SHP77 treated with DMSO at 0.1 percent for 48 hours (cell line): Measurements from ENCODE around the gene CREG1.

Experiments
- DNase-seq: peaks from one replicate; lab custom pipeline; 2025; lab: John Stamatoyannopoulos, UW

The CREG1 gene

DNA sequence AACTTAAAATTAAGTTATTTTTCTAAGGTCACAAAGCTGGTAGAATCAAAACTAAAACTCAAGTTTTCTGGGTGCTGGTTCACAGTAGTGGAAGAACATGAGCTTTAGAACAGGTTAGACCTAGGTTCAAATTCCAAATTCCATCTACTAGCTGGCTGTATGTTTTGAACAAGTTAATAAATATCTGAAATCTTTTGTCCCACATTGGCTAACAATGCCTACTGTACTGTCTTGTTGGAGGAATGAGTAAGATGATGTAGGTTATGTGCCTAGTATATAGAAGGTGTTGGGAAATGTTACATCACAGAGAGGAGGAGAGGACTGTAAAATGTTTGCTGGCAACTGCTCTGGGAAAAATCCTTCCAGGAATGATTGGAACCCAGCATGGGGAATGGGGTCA is 21.2 kb downstream of the CREG1 start:
- DNase-seq = no peak

DNA sequence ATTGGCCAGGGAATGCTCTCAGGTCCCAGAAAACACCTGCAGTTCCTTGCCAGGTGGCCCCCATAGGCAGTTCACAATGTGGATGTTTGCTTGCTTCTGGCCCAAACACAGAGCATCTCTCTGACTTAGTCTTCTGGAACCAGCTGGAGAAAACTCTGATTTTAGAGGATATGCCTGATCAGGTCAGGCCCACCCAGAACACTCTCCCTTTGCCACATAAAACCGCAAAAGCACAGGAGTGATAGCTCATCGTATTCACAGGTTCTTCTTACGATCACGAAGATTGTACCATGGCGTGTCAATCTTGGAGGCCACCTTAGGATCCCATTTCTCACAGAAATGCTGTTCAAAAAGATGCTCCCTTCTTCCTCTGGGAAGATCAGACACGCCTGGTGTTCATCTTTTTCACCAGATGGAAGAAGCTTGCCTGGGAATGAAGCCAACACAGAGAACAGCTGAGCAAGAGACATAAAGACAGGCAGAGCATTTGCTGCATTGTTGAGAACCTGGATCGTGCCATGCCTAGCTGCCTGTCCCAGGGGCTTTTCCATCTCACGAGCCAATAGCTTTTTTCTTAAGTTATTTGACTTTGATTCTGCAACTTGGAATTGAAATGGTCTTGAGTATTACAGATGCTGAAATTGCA is 23.6 kb downstream of the CREG1 start:
- DNase-seq = peak; percentile 52

DNA sequence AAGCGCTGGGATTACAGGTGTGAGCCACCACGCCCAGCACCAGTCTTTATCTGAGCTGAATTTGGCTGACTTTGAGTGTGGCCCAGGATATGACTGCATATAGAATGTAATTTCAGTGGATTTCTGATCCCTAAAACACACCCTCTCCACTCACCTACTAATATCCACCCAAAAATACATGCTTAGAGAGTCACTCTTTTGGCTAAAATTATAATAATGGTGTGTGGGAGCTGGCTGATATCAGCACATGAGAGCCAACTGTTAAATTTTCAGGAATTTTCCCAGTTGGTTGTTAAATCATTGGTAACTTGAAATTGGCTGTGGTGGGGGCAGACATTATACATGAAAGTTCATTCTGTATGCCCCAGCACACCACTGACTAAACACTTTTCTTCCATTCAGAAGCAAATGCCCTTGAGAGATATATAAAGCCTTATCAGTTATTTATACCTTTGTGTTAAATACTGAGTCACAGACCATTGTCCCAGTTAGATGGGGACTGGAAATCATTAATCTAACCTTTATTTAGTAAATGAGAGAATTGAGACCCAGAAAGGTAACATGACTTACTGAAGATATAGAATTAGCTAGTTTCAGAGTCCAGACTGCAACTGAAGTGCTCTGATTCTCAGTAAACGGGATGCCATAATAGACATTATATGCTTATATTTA is 25.4 kb downstream of the CREG1 start:
- DNase-seq = no peak

DNA sequence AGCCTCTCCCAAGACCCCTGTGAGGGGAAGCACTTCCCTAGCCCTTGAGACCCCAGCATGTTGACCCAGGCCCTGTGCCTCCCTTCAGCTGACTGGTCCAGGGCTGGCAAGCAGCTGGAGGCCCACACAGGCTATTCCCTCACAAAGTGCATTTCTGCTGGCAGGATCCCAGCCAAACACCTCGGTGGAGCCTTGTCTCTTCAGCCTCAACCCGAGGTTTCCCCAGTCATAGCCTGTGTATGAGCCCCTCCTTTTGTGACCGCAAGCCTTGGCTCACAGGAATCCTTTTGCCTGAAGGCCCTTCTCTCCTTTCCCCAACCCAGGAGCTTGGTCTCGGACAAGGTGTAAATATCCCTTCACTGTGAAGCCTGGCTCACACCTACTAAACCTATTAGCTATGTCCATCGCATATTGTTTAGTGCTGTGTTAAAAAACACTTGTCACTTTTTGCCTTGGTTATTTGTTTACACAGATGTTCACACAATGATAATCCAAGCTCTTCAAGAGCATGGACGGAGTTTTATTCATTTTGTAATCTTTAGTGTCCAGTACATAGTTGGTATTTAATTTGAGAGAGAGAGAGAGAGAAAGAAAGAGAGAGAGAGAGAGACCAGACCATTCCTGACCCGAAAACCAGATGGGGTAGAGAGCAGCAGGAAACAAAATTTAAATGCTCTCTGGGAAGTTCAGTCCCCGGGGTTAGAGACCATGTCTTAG is 26.7 kb downstream of the CREG1 start:
- DNase-seq = peak; percentile 62

DNA sequence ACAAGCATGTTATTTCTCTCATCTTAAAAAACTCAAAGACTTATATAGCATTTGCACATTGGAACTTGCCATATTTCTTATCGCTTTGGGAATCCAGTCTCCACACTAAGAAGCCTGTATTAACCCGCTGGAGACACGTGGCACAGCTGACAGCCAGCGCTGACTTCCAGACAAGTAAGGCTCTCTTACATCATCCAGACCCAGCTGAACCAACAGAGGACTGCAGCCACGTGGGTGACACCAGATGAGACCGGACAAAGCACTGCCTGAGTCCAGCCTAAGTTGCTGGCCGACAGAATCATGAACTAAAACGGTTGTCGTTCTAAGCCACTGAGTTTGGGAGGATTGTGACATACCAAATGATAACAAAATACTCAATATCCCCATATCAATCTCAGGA is 28.9 kb downstream of the CREG1 start:
- peak; percentile 83 for DNase-seq

DNA sequence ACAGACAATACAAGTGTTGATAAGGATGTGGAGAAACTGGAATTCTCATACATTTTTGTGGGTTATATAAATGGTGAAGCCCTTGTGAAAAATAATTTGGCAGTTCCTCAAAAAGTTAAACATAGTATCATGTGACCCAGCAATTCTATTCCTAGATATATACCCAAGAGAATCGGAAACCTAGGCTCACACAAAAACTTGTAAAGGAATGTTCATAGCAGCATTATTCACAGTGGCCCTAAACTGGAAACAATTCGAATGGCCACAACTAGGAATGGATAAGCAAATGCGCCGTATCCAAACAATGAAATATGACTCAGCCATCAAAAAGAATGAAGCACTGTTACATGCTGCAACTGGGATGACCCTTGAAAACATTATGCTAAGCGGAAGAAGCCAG is 31.3 kb downstream of the CREG1 start:
- no peak for DNase-seq

DNA sequence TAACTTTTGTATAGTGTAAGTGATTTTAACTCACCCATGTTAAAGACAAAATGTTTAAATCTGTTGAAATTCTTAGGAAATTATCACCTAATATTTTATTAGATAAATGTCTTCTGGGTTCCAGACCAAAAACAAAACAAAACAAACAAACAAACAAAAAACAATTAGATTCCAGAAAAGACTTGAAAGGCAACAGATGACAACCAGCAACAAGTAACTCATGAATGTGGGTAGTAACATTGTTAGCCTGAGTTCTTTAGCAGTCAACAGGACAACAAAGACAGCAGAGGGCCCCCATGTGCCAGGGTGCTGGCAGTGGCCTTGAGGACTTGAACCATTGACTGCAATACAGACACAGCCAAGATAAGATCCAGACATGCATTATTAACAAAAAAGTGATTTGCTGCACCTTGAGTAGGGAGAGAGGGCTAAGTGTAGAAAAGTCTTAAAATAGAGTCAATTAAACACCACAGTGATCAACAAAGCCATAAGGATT is 32.8 kb downstream of the CREG1 start:
- no peak for DNase-seq

DNA sequence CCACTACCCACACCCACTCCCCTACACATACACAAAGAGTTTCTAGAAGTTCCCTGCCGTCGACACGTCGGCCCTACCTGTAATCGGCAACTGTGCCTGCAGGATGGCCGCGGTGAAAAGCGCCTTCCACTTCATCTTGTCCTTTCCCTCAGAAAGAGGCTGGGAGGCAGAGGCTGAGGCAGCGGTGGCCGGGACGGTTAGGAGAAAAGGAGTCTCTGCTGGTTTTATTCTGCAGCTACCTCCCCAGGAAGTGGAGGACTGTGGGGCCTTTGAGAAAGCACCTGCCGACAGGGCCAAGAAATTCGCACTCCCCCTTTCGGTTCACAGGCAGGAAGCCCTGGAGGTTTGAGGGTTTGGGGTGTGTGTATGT is 35.2 kb downstream of the CREG1 start, which contains the start of gene CD247:
Gene CD247, minus strand, starts transcription at position 199 of the 370 bp plus-strand sequence. Its CDS starts 64 bp downstream, at position 135.
- no peak for DNase-seq

DNA sequence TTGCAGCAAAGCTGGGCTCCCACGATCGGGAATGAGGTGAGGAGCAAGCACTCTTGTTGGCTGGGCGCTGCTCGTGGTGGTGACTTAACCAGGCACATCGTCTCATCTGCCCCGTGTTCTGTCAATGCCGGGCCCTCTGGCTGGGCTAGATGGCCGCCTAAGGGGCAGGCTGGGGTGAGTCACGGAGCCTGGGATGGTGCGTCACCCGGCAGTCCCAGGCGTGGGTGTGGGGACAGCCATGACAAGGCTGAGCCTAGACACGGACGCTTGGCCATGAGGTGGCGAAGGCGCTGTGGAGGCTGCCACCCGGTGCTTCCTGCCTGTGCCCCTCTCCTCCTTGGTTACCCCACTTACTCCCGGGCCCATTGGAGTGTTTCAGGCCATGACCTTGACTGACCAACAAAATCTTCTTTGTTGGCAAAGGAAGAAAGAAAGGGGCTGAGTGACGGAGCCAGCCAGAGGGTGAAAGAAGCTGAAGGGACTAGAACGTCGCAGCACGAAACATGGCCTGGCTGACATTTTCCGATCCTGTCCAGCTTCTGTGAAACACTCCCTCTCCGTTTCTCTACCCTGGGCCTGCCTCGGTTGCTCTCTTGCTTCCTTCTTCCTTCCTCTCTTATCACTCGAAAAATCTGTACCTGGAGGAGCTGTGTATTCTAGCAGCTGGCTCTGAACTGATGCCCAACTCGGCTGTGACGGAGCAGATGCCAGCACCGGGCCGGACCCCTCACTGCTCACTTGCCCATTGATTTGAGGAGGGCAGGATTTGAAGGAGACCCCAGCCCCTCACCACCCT is 35.8 kb downstream of the CREG1 start:
- no peak for DNase-seq

DNA sequence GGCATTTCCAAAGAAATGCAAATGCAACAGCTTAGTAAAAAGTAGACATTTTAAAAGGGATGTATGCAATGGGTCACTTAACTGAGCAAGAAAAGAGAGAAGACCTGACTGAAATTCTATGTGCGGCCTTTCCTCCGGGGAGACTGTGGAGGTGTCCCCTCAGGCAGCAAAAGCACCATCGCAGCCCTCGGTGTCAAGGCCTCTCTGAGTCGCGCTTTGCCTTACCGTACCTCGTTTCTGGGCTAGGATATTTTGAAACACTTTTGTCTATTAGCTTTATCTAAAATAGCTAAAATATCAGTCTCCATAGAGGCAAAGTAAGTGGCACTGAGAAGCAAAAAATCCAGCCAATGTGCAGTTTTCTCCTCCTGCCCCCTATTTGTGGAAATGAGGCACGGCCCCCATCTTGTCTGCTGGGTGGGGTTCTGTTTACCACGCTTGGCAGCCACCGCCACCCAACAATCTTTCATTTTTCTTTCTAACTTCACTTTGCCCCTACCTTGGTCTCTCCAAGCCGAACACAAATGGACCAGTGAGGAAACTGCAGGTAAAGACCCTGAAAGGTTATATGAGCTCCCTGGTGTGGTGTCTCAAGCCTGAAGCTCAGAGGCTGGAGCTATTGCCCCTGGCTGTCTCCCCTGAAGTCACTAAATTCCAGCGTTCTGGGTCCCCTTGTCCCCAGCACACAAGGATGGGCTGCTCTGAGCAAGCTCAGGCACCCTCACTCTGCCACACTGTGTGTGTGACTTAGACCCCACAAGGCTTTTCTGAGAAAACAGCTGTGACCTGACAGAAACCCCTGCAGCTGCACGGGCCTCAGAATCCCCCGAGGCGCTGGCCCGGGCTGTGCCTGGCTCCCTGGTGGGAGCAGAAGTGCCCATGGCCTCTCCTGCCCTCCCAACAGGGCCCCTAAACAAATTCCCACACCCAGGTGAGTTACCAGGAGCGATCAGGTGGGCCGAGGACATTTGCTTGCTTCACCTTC is 36.9 kb downstream of the CREG1 start:
- no peak for DNase-seq

DNA sequence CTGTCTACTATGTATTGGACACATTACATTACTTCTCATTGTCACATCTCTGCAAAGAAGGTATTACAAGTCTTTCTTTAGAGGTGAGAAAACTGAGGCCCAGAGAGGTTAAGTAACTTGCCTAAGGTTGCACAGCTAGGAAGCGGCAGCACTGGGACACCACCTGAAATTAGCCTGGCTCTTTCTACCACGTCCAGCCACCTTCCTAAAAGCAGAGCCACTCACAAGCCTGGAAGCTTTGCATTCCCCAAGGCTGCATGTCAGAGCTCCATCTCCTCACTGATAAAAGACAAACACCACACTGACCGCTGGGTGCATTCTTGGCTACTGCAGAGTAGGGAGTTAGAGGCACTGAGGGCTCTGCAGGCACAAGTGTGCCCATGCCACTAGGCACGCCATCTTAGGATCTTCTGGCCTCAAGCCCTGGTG is 37.7 kb downstream of the CREG1 start:
- no peak for DNase-seq

DNA sequence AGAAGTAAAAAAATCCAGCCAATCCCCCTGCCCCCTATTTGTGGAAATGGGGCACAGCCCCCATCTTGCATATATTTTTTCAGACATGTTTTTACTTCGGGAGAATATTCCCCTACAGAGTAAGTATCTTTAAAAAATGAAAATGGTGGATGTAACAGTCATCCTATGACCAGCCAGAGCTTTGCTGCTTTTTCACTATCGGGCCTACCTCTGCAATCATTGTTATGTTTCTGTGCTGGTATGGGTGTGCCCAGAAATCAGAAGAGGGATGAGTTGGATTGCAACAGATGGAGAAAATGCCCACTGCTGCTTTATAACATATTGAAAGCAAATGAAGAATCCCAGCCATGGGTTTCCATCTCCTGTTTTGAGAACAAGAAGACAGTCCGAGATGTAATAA is 38.1 kb downstream of the CREG1 start:
- no peak for DNase-seq

DNA sequence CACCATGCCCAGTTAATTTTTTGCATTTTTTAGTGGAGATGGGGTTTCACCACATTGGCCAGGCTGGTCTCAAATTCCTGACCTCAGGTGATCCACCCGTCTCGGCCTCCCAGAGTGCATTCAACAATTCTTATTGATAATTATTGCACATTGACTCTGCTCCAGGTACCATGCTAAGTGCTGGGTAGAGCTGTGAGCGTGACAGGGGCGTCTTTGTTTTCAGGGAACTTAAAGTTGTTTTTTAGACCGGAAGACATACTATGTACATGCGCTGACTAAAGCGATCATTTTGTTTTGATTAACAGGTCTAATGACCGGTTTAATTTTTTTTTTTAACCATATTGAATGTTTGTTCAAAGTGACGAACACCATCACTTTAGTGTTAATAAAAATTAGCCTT is 39.3 kb downstream of the CREG1 start:
- DNase-seq = no peak

DNA sequence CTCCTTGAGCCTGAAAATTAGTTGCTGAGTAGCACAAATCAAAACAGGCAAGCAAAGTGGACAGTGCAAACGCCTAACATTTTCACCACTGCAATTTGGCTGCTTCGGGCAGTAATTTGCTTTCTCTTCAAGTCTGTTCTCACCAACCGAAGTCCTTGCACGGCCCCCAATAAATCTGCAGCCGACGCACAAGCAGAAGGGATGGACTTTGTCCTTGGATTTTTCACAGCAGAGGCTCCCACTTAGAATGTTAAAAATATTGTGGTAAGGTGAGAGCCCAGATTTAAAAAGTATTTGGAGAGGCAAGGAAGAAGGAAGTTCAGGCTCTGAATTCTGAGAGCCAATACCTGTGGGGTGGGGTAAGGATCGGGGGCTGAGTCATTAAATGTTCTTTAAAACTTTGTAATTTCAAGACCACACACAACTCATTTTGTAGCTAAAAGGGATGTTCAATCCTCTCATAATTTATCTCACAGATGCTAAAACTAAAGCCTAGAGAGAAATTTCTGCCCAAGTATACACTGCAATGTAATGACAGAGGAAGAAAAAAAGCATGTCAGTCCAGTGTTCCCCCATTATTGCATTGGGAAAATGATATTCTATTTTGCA is 41.4 kb downstream of the CREG1 start:
- DNase-seq = no peak

DNA sequence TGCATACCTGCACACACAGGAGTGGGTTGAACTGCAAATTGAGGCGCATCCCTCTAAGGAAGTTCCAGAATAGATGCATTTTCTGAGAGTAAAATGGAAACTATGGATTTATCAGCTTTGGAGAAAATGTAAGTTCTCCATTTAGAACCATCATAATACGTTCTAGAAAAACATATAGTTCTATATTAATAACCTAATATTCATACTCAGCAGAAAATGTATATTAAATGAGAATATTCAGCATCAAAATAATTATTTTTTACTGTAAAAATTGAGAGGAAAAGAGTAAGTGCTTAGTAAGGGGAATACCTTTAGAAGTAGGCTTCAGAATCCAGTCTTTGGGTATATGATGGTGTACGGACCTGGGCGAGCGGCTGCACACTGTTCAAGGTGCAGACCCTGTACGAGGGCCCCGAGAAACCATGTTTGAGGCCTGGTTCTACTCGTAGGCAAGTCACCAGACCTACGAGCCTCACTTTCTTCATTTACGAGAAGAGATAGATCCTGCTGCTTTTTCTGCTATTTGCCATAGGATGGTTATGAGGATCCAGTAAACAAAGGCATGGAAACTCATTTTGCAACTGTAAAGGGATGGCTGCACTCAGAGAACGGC is 42.1 kb downstream of the CREG1 start:
- no peak for DNase-seq

DNA sequence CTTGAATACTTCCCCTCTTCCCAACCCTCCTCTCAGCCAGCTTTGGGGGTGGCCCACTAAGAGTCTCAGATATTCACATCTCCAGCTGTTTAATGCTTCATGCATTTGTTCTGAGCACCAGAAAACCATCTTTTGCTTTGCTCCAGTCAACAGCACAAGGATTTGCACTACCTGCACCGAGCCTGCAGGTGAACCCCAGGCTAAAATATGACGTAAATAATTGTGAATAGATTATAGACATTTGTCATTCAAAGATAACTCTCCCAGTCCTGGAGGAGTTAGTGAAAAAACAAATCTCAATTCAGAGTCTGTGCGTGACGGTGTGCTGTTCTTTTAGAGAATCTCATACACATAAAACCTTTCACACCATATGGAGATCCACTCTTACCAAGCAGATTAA is 42.7 kb downstream of the CREG1 start:
- DNase-seq = no peak

DNA sequence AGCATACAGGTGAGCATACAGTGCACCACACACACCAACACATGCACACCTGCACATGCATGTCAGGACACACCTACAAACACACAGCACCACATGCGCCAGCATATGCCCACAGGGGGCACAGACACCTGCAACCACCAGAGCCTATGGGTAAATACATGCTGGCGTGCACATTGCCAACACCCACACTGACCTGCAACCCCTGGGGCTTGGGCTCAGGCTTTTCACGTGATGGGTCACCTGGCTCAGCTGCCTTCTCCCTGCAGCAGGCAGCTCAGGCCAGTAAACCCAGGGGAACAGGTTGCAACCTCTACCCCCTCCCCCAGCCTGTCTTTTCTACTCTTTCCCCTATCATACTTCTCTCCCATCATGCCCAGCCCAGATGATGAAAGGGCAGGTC is 43.3 kb downstream of the CREG1 start:
- DNase-seq = no peak

DNA sequence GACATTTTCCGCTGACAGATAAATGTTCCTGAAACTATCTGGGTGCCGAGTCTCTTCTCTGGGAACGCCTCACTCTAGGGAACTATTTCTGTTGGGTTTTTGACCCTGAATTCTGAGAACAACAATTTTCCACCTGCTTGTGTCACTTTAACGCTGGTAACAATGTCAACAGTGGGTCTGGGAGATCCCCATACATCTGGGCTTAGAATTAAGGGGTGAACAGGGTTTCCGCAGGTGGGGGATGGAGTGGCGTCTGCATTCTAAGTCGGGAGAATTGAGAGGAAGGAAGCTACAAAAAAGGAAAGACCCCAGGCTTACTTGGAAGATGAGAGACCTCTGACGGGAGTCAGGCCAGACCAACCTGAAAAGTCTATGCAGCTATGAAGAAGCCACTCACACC is 44.0 kb downstream of the CREG1 start:
- DNase-seq = no peak

DNA sequence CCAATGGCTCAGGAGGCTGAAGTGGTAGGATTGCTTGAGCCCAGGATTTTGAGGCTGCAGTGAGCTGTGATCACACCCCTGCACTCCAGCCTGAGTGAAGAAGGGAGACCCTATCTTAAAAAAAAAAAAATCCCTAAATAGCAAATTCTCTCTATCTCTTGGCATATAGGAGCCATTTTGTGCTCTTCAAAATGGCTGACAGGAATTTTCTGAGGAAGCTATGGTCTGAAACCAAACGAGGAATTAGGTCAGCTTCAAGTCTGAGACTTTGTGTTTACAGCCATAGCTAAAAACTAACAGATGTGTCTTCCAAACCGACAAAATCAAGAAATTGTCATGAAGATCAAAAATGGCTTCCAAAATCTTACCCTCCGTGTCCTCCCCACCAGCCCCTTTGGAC is 45.8 kb downstream of the CREG1 start:
- no peak for DNase-seq

DNA sequence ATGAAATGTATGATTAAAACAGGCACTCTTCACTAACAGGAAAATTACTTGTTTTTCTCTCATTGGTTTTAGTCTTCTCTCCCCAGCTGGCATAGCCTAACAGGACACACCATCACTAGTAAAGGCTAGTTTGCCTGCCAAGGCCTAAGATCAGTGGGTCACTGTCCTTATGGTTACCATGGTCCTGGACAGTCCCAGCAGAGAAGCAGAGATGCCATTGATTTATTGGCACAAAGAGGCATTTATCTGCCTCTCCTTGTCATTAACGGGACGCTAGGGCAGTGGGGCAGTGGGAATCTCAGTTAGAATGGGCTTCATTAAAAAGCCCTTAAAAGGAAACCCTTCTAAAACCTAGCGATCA is 49.1 kb downstream of the CREG1 start:
- DNase-seq = no peak
